ENCODE measurements around the gene PDIA4.

GRCh38 chr7:148991536-148991935 lies 36.8 kb downstream of the PDIA4 start:
- TF ChIP-seq CTCF (IDR thresholded peaks at IDR 0.05) (no peak), POLR2A (IDR thresholded peaks at IDR 0.05) (no peak)

All from esophagus squamous epithelium (tissue), 4 donors.